ENCODE results near the gene FMOD.

GRCh38 chr1:203323587-203323986 lies 27.3 kb downstream of the FMOD start:
- no peak for TF ChIP-seq CTCF (IDR thresholded peaks at IDR 0.05; ENCODE audit: insufficient read depth, low read length, poor library complexity, severe bottlenecking)
- TF ChIP-seq EZH2phosphoT487 (conservative IDR thresholded peaks at IDR 0.05; ENCODE audit: low read length): no peak
